Subcutaneous abdominal adipose tissue (tissue), 5 donors: Measurements from ENCODE around the gene DHX34.
"Not testable (repeated sequence)": the region's sequence is repeated elsewhere in the genome, so short reads cannot be mapped to it uniquely, and the experiment has no call there.

ENCODE experiments used
- H3K27ac ChIP-seq: one replicate; pipeline ENCODE4 v1.7.0; 2013; ENCODE audit warnings: low read depth, mild to moderate bottlenecking, inconsistent platforms, low read length, moderate library complexity
- H3K27me3 ChIP-seq, 5 donors: one replicate each; pipeline ENCODE4 v1.7.0; 2013; ENCODE audit warnings: low read length in 5 of 5, inconsistent platforms in 1 of 5; ENCODE audit not compliant: control insufficient read depth in 5 of 5, insufficient read depth in 4 of 5
- H3K36me3 ChIP-seq, 5 donors: one replicate each; pipeline ENCODE4 v1.7.0; 2013; ENCODE audit warnings: low read length in 5 of 5; ENCODE audit not compliant: control insufficient read depth in 5 of 5, insufficient read depth in 5 of 5
- H3K4me1 ChIP-seq, 5 donors: one replicate each; pipeline ENCODE4 v1.7.0; 2013; ENCODE audit warnings: low read length in 5 of 5, mild to moderate bottlenecking in 3 of 5, moderate library complexity in 1 of 5; ENCODE audit not compliant: control insufficient read depth in 5 of 5, insufficient read depth in 5 of 5
- H3K4me3 ChIP-seq, 5 donors: one replicate each; pipeline ENCODE4 v1.7.0; 2013; ENCODE audit warnings: low read length in 5 of 5, low read depth in 1 of 5
- H3K9ac ChIP-seq, 5 donors: one replicate each; pipeline ENCODE4 v1.7.0; 2013; ENCODE audit warnings: low read length in 5 of 5, mild to moderate bottlenecking in 4 of 5, moderate library complexity in 3 of 5
- H3K9me3 ChIP-seq, 5 donors: one replicate each; pipeline ENCODE4 v1.7.0; 2013; ENCODE audit warnings: low read length in 5 of 5; ENCODE audit not compliant: control insufficient read depth in 5 of 5
- donor health status: healthy.
- donor health status: healthy.
- donor health status: healthy.
- donor health status: healthy.
- donor health status: healthy.

Gene DHX34

GRCh38 chr19:47323872-47324271, 25.2 kb upstream of the DHX34 start:
- Histone ChIP-seq H3K4me1 (peaks cover 0 to 8% (median 0%) of the 10 kb centered on the region in 5 donors), H3K27me3 (peaks cover 3 to 15% (median 8%) of the 10 kb centered on the region in 5 donors), H3K27ac (peak overlapping the region; percentile 50), H3K4me3 (peak overlapping the region in 4 of 5 donors; percentile 32 to 56 (median 42)), H3K9me3 (no peaks in the 10 kb centered on the region), H3K36me3 (peaks cover 0 to 12% (median 3%) of the 10 kb centered on the region in 5 donors), H3K9ac (peak overlapping the region in 2 of 5 donors; percentile 25 to 49)

GRCh38 chr19:47324502-47324901, 24.6 kb upstream of the DHX34 start:
- Histone ChIP-seq H3K27me3 (peaks cover 3 to 15% (median 12%) of the 10 kb centered on the region in 5 donors), H3K36me3 (peaks cover 0 to 12% (median 3%) of the 10 kb centered on the region in 5 donors), H3K4me3 (peak overlapping the region in 3 of 5 donors; percentile 40 to 56 (median 43)), H3K4me1 (peaks cover 0 to 8% (median 0%) of the 10 kb centered on the region in 5 donors), H3K27ac (peak overlapping the region; percentile 50), H3K9ac (no peak overlapping the region), H3K9me3 (no peaks in the 10 kb centered on the region)

- Histone ChIP-seq H3K9ac (peak overlapping the region in 3 of 5 donors; percentile 25 to 65 (median 41)), H3K4me3 (peak overlapping the region in 2 of 5 donors; percentile 32 to 52), H3K4me1 (peaks cover 0 to 21% (median 7%) of the 10 kb centered on the region in 5 donors), H3K27ac (no peak overlapping the region), H3K27me3 (peaks cover 0 to 12% (median 0%) of the 10 kb centered on the region in 5 donors), H3K9me3 (no peaks in the 10 kb centered on the region), H3K36me3 (no peaks in the 10 kb centered on the region)
Observed at GRCh38 chr19:47330466-47330869, 18.6 kb upstream of the DHX34 start.

- Histone ChIP-seq H3K4me3 (no peak overlapping the region), H3K4me1 (peaks cover 0 to 27% (median 7%) of the 10 kb centered on the region in 5 donors), H3K36me3 (no peaks in the 10 kb centered on the region), H3K27me3 (peaks cover 0 to 12% (median 0%) of the 10 kb centered on the region in 5 donors), H3K27ac (no peak overlapping the region), H3K9me3 (no peaks in the 10 kb centered on the region), H3K9ac (no peak overlapping the region)
Observed at GRCh38 chr19:47331490-47331889, 17.6 kb upstream of the DHX34 start.

- H3K4me1 ChIP-seq, result peaks cover 0 to 29% (median 8%) of the 10 kb centered on the region in 5 donors
- H3K4me3 ChIP-seq, result peak within 1 kb of the TSS in 1 of 5 donors; percentile 19
- no peak within 1 kb of the TSS for H3K9ac ChIP-seq
- no peak within 1 kb of the TSS for H3K27ac ChIP-seq
- H3K36me3 ChIP-seq, result no peaks in the 10 kb centered on the region
- H3K9me3 ChIP-seq, result no peaks in the 10 kb centered on the region
- H3K27me3 ChIP-seq, result peaks cover 0 to 12% (median 0%) of the 10 kb centered on the region in 5 donors
Observed at GRCh38 chr19:47331931-47332547, 17.1 kb upstream of the DHX34 start, which contains the start of gene C5AR2. TSS of gene C5AR2 (plus strand) at chr19:47332175. CDS start at chr19:47340800, 8,625 bp downstream.

GRCh38 chr19:47336765-47337718, 12.1 kb upstream of the DHX34 start:
- H3K36me3 ChIP-seq, H3K27me3 ChIP-seq, H3K9me3 ChIP-seq, H3K27ac ChIP-seq: not testable (repeated sequence)
- H3K4me3 ChIP-seq, result peak overlapping the region in 1 of 5 donors; percentile 21
- peak overlapping the region in 1 of 5 donors; percentile 20 for H3K9ac ChIP-seq
- peaks cover 0 to 16% (median 3%) of the 10 kb centered on the region in 5 donors for H3K4me1 ChIP-seq

- Histone ChIP-seq H3K4me1 (peaks cover 0 to 12% (median 0%) of the 10 kb centered on the region in 5 donors), H3K9ac (no peak overlapping the region), H3K36me3 (peaks cover 0 to 7% (median 0%) of the 10 kb centered on the region in 5 donors), H3K27me3 (peaks cover 0 to under 1% (median 0%) of the 10 kb centered on the region in 5 donors), H3K9me3 (no peaks in the 10 kb centered on the region), H3K27ac (no peak overlapping the region), H3K4me3 (no peak overlapping the region)
Observed at GRCh38 chr19:47339196-47339880, 9.8 kb upstream of the DHX34 start.

GRCh38 chr19:47340477-47341208, 8.5 kb upstream of the DHX34 start:
- H3K27me3 ChIP-seq, result no peaks in the 10 kb centered on the region
- peaks cover 0 to 7% (median 0%) of the 10 kb centered on the region in 5 donors for H3K36me3 ChIP-seq
- no peak overlapping the region for H3K9ac ChIP-seq
- no peak overlapping the region for H3K27ac ChIP-seq
- no peaks in the 10 kb centered on the region for H3K9me3 ChIP-seq
- H3K4me1 ChIP-seq, result peaks cover 0 to 9% (median 0%) of the 10 kb centered on the region in 5 donors
- no peak overlapping the region for H3K4me3 ChIP-seq

- Histone ChIP-seq H3K36me3 (peaks cover 0 to 7% (median 0%) of the 10 kb centered on the region in 5 donors), H3K9ac (no peak overlapping the region), H3K4me3 (no peak overlapping the region)
Observed at GRCh38 chr19:47341734-47342133, 7.4 kb upstream of the DHX34 start.

More at GRCh38 chr19:47341734-47342133, 7.4 kb upstream of the DHX34 start:
- no peaks in the 10 kb centered on the region for H3K27me3 ChIP-seq
- peaks cover 0 to under 1% (median 0%) of the 10 kb centered on the region in 5 donors for H3K4me1 ChIP-seq
- H3K9me3 ChIP-seq, result no peaks in the 10 kb centered on the region
- H3K27ac ChIP-seq, result no peak overlapping the region
